H1 (cell line): Measurements from ENCODE around the gene FCN2. TPM values are rescaled to one million over a fixed set of nuclear protein-coding genes. Genes with fewer than 3 reads are reported as not detected.

ENCODE experiments used
- CTCF ChIA-PET: fragments of 300-600 bp; sonication (Branson Sonifier 250); formaldehyde crosslinking; loops from one replicate; lab custom pipeline; 2021; ENCODE audit not compliant: partially characterized antibody; lab: Charles Lee
- POLR2A ChIA-PET: fragments of 300-600 bp; sonication (Branson Sonifier 250); formaldehyde crosslinking; loops from one replicate; lab custom pipeline; 2021; ENCODE audit warnings: inconsistent platforms; ENCODE audit not compliant: partially characterized antibody; lab: Charles Lee
- DNase-seq, 2 experiments: peaks; one replicate each; pipeline versions ENCODE4 v3.0.0 to v3.0.0-alpha.2; 2010 to 2022; ENCODE audit warnings: low spot score in 2 of 2, low read depth in 1 of 2, mixed read lengths in 1 of 2
- FAIRE-seq: peaks from 2 replicates; lab custom pipeline; 2011; peaks lifted over from hg19 to GRCh38; lab: Jason Lieb, UNC
- H2AFZ ChIP-seq: 2 replicates; pipeline ENCODE4 v1.8.1; 2012; ENCODE audit warnings: low read length, inconsistent platforms
- H2AK5ac ChIP-seq: 2 replicates; pipeline ENCODE4 v1.6.1; 2013; ENCODE audit warnings: low read depth, low read length
- H2BK120ac ChIP-seq: replicated peaks from 2 replicates; pipeline ENCODE3; 2013; ENCODE audit warnings: low read depth, low read length, inconsistent platforms
- H2BK12ac ChIP-seq: 2 replicates; pipeline ENCODE4 v1.6.1; 2013; ENCODE audit warnings: low read depth, low read length
- H2BK15ac ChIP-seq: 2 replicates; pipeline ENCODE4 v1.6.1; 2013; ENCODE audit warnings: low read length
- H2BK20ac ChIP-seq: 2 replicates; pipeline ENCODE4 v1.6.1; 2013; ENCODE audit warnings: low read length
- H2BK5ac ChIP-seq: 2 replicates; pipeline ENCODE4 v1.6.1; 2013; ENCODE audit warnings: low read depth, low read length
- H3K14ac ChIP-seq: 2 replicates; pipeline ENCODE4 v1.6.1; 2013; ENCODE audit warnings: inconsistent platforms; ENCODE audit not compliant: insufficient read length
- H3K18ac ChIP-seq: 2 replicates; pipeline ENCODE4 v1.6.1; 2013; ENCODE audit warnings: low read length; ENCODE audit errors: extremely low read depth
- H3K23ac ChIP-seq: 2 replicates; pipeline ENCODE4 v1.6.1; 2013; ENCODE audit warnings: inconsistent platforms; ENCODE audit not compliant: insufficient read length
- H3K23me2 ChIP-seq: 2 replicates; pipeline ENCODE4 v1.6.1; 2013; ENCODE audit warnings: low read depth, low read length
- H3K27ac ChIP-seq: 2 replicates; pipeline ENCODE4 v1.6.1; 2011; ENCODE audit warnings: low read depth, low read length, inconsistent platforms
- H3K27me3 ChIP-seq, 4 experiments: replicated peaks in 1 of 4; 1 replicate in 1 of 4; 2 replicates in 3 of 4; pipeline versions ENCODE4 v1.6.1 to v1.8.1; 2011 to 2013; ENCODE audit warnings: low read length in 3 of 4, mild to moderate bottlenecking in 3 of 4, inconsistent platforms in 2 of 4, mixed read lengths in 2 of 4, moderate library complexity in 1 of 4; ENCODE audit not compliant: control insufficient read depth in 3 of 4, insufficient read depth in 3 of 4; ENCODE audit errors: extremely low read depth in 1 of 4
- H3K36me3 ChIP-seq, 4 experiments: 2 replicates each; pipeline versions ENCODE4 v1.6.1 to v1.8.1; 2011 to 2013; ENCODE audit warnings: mild to moderate bottlenecking in 4 of 4, low read length in 3 of 4, moderate library complexity in 2 of 4, control low read depth in 1 of 4, inconsistent platforms in 1 of 4; ENCODE audit not compliant: insufficient read depth in 4 of 4, control insufficient read depth in 2 of 4
- H3K4ac ChIP-seq: replicated peaks from 2 replicates; pipeline ENCODE3; 2013; ENCODE audit warnings: low read length, low read depth, mixed read lengths, inconsistent platforms; ENCODE audit not compliant: insufficient read length
- H3K4me1 ChIP-seq, 4 experiments: replicated peaks in 1 of 4; 1 replicate in 1 of 4; 2 replicates in 3 of 4; pipeline versions ENCODE4 v1.6.1 to v1.8.1; 2011 to 2013; ENCODE audit warnings: low read length in 3 of 4, inconsistent platforms in 2 of 4, mixed read lengths in 1 of 4; ENCODE audit not compliant: insufficient read depth in 4 of 4, control insufficient read depth in 3 of 4
- H3K4me2 ChIP-seq, 2 experiments: 2 replicates each; pipeline versions ENCODE4 v1.6.1 to v1.8.1; 2011 to 2013; ENCODE audit warnings: low read depth in 2 of 2, low read length in 2 of 2, control low read depth in 1 of 2, inconsistent platforms in 1 of 2, mild to moderate bottlenecking in 1 of 2; ENCODE audit not compliant: insufficient read depth in 1 of 2
- H3K4me3 ChIP-seq, 4 experiments: fragments of 200-600, 300-600 bp in 1 of 4; sonication (generic), shearing (Covaris generic), sonication (Bioruptor Twin) in 1 of 4; 2 replicates each; pipeline versions ENCODE4 v1.5.1 to v1.8.1; 2011 to 2016; ENCODE audit warnings: low read length in 4 of 4, low read depth in 3 of 4, control low read depth in 2 of 4, inconsistent platforms in 2 of 4, mild to moderate bottlenecking in 2 of 4, mixed read lengths in 1 of 4, moderate library complexity in 1 of 4; ENCODE audit not compliant: insufficient read depth in 2 of 4; ENCODE audit errors: extremely low read depth in 1 of 4
- H3K56ac ChIP-seq: replicated peaks from 2 replicates; pipeline ENCODE3; 2013; ENCODE audit warnings: low read depth, mild to moderate bottlenecking, mixed read lengths, low read length, inconsistent platforms; ENCODE audit not compliant: insufficient read length
- H3K79me1 ChIP-seq: 2 replicates; pipeline ENCODE4 v1.6.1; 2013; ENCODE audit warnings: low read depth, low read length, control low read depth
- H3K79me2 ChIP-seq, 2 experiments: 2 replicates each; pipeline versions ENCODE4 v1.6.1 to v1.8.1; 2012 to 2013; ENCODE audit warnings: low read length in 2 of 2, mild to moderate bottlenecking in 2 of 2, inconsistent platforms in 1 of 2; ENCODE audit not compliant: insufficient read depth in 2 of 2, control insufficient read depth in 1 of 2
- H3K9ac ChIP-seq, 4 experiments: replicated peaks in 1 of 4; 1 replicate in 1 of 4; 2 replicates in 3 of 4; pipeline versions ENCODE4 v1.6.1 to v1.8.1; 2011 to 2013; ENCODE audit warnings: low read depth in 3 of 4, low read length in 3 of 4, control low read depth in 2 of 4, mild to moderate bottlenecking in 2 of 4, moderate library complexity in 2 of 4, inconsistent platforms in 1 of 4; ENCODE audit errors: extremely low read depth in 1 of 4
- H3K9me3 ChIP-seq, 2 experiments: 2 replicates each; pipeline versions ENCODE4 v1.6.1 to v1.8.1; 2012 to 2013; ENCODE audit warnings: mild to moderate bottlenecking in 2 of 2, moderate library complexity in 2 of 2, control low read depth in 1 of 2, inconsistent platforms in 1 of 2, low read depth in 1 of 2, low read length in 1 of 2, mixed read lengths in 1 of 2; ENCODE audit not compliant: insufficient read depth in 2 of 2
- H4K20me1 ChIP-seq, 2 experiments: replicated peaks in 1 of 2; 2 replicates each; pipeline versions ENCODE3 to v1.8.1; 2011 to 2013; ENCODE audit warnings: inconsistent platforms in 2 of 2, low read length in 2 of 2, mild to moderate bottlenecking in 1 of 2; ENCODE audit not compliant: insufficient read depth in 2 of 2, control insufficient read depth in 1 of 2
- H4K5ac ChIP-seq: 2 replicates; pipeline ENCODE4 v1.6.1; 2013; ENCODE audit warnings: low read length, low read depth, mixed read lengths, inconsistent platforms; ENCODE audit not compliant: insufficient read length
- H4K8ac ChIP-seq: 2 replicates; pipeline ENCODE4 v1.8.0; 2013; ENCODE audit warnings: mild to moderate bottlenecking, moderate library complexity, low read length, inconsistent platforms; ENCODE audit not compliant: insufficient read depth; ENCODE audit errors: extremely low read depth
- H4K91ac ChIP-seq: replicated peaks from 2 replicates; pipeline ENCODE3; 2013; ENCODE audit warnings: low read length, mixed read lengths, inconsistent platforms; ENCODE audit not compliant: insufficient read length
- EP300 ChIP-seq, 2 experiments: IDR thresholded peaks; 1 replicate in 1 of 2; 2 replicates in 1 of 2; pipeline ENCODE4 v1.6.1; 2011 to 2012; ENCODE audit warnings: low read depth in 2 of 2, low read length in 2 of 2, mild to moderate bottlenecking in 2 of 2, borderline replicate concordance in 1 of 2, inconsistent platforms in 1 of 2, moderate library complexity in 1 of 2
- GABPA ChIP-seq: IDR thresholded peaks from 2 replicates; pipeline ENCODE4 v1.6.1; 2011; ENCODE audit warnings: mild to moderate bottlenecking, low read length, moderate library complexity, borderline replicate concordance; ENCODE audit not compliant: insufficient read depth
- HDAC2 ChIP-seq, 2 experiments: fragments of 300-600 bp in 1 of 2; sonication (generic) in 1 of 2; IDR thresholded peaks; 2 replicates each; pipeline ENCODE4 v1.6.1; 2011 to 2012; ENCODE audit warnings: low read depth in 2 of 2, low read length in 2 of 2, mild to moderate bottlenecking in 2 of 2, moderate library complexity in 2 of 2, borderline replicate concordance in 1 of 2, inconsistent platforms in 1 of 2
- JUND ChIP-seq: IDR thresholded peaks from 2 replicates; pipeline ENCODE4 v1.6.1; 2011; ENCODE audit warnings: mild to moderate bottlenecking, improper control_type of control experiment, low read length
- RBBP5 ChIP-seq: IDR thresholded peaks from 2 replicates; pipeline ENCODE4 v1.7.1; 2012; ENCODE audit warnings: low read depth, mild to moderate bottlenecking, inconsistent platforms, low read length, moderate library complexity, borderline replicate concordance
- TAF1 ChIP-seq: IDR thresholded peaks from 2 replicates; pipeline ENCODE4 v1.6.1; 2011; ENCODE audit warnings: mild to moderate bottlenecking, low read depth, low read length
- YY1 ChIP-seq: IDR thresholded peaks from 2 replicates; pipeline ENCODE4 v1.6.1; 2011; ENCODE audit warnings: low read depth, mild to moderate bottlenecking, low read length
- WGBS, 2 experiments: shearing (Covaris generic) in 1 of 2; methylation state at CpG; one replicate each; pipeline versions ENCODE4 v1.1.6 to v1.1.7; 2013 to 2015; ENCODE audit warnings: low lambda C conversion rate in 2 of 2, mixed read lengths in 2 of 2, inconsistent platforms in 1 of 2, low coverage in 1 of 2, missing lambda C conversion rate in 1 of 2; ENCODE audit not compliant: insufficient replicate concordance in 2 of 2, insufficient coverage in 1 of 2, insufficient read length in 1 of 2; ENCODE audit errors: extremely low coverage in 1 of 2, missing lambda C conversion rate in 1 of 2; 5-methylcytosine and 5-hydroxymethylcytosine counted together
- polyA plus RNA-seq, 7 experiments: library from polyadenylated mRNA; depleted of rRNA in 3 of 7; stranded (reverse) in 5 of 7; unstranded in 2 of 7; fragments of >200 nt in 5 of 7; fragments of 200-250 nt in 2 of 7; gene quantifications; 1 replicate in 5 of 7; 2 replicates in 1 of 7; 4 replicates in 1 of 7; pipeline versions ENCODE4 v1.2.1 to v1.2.3, GENCODE V29; 2011 to 2013; ENCODE audit warnings: missing spikeins in 2 of 7, mixed read lengths in 2 of 7
- total RNA-seq: library from RNA; stranded (reverse); fragmentation: NEBNext Ultra II Directional; extraction: Animal tissue kit (Norgen Biotek cat#: 25700); gene quantifications from 2 replicates; pipeline ENCODE4 v1.2.1, GENCODE V29; 2021

Gene FCN2
- total and polyA plus RNA-seq, 2 of the 8 experiments (the other 6 are each of a cell fraction or from before 2014, with no cell fraction given), result not detected

DNA sequence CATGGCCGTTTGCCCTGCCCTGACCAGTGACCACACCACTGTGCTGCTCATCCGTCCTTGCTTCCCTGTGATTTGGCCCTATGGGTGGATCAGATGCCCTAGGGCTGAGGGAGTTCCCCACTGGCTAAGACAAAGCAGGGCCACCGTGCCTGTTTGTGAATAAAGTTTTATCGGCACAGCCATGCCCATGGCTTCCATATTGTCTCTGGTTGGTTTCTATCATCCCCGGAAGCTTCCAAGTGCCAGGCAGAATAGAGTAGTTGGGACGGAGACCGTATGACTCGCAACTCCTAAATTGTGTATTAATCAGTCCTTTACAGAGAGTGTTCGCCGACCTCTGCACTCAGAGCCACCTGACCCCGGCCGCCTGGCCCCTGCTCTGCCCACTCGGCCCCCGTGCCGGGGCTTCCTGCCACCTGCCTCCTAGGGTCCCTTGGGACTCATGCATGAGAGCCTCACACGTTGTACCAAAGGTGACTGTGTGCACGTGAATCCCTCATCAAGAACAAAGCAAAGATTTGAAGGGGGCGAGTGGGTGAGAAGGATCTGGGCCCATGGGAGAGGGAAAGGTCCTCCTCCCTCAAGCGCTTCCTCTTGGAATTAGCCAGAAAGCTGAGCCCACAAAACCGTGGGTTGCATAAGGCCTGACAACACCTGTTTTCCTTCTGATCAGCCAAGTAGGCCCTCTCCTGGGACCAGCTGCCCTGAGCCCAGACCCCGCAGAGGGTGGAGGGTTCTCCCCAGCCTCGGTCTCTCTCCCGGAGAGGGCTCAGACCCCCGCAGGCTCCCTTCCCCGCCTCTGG, 11.7 kb upstream of the FCN2 start:
- Histone ChIP-seq H3K79me1 (no peaks in the 10 kb centered on the region), H3K18ac (no peak overlapping the region), H4K20me1 (no peaks in the 10 kb centered on the region), H2BK12ac (no peak overlapping the region), H2BK20ac (no peak overlapping the region), H3K23ac (no peak overlapping the region), H3K14ac (no peak overlapping the region), H3K27me3 (no peaks in the 10 kb centered on the region), H3K4ac (no peak overlapping the region), H4K91ac (no peak overlapping the region), H3K4me3 (no peak overlapping the region), H4K5ac (no peak overlapping the region), H2AK5ac (no peak overlapping the region), H3K4me1 (no peaks in the 10 kb centered on the region), H2BK15ac (no peak overlapping the region), H3K36me3 (no peaks in the 10 kb centered on the region), H4K8ac (peak overlapping the region; percentile 31; the same call in 1 of the 2 replicates), H2AFZ (no peak overlapping the region; the same call in 1 of the 2 replicates), H3K56ac (no peak overlapping the region), H2BK5ac (no peak overlapping the region)
- DNase-seq (no peak), FAIRE-seq (no peak)
- CTCF ChIA-PET, result interaction anchor here (1.2 kb wide), 1 partner anchor 85 kb away, joined by 5 read pairs; no protein-coding TSS in a partner anchor
- 95% methylated on average over 24 of the region's 25 CpGs; no CpG with 5 or more reads in 1 of the 2 experiments for WGBS, 2 experiments
- POLR2A ChIA-PET, result no interaction called here
- no peak for TF ChIP-seq EP300 (IDR thresholded peaks at IDR 0.05; ENCODE audit: borderline replicate concordance in 1 of 2, low read depth in 2 of 2, low read length in 2 of 2)
- TF ChIP-seq JUND, result no peak
- no peak for TF ChIP-seq RBBP5
- TF ChIP-seq GABPA, result no peak
- TF ChIP-seq HDAC2 (IDR thresholded peaks at IDR 0.05; ENCODE audit: borderline replicate concordance in 1 of 2, low read depth in 2 of 2, low read length in 2 of 2), result no peak
- no peak for TF ChIP-seq YY1
- no peak for TF ChIP-seq TAF1
- TF ChIP-seq, all 59 proteins: peak for 0
- H3K9ac ChIP-seq, result no peak overlapping the region
- H3K9me3 ChIP-seq, result no peaks in the 10 kb centered on the region
- H3K27ac ChIP-seq, result no peak overlapping the region
- no peaks in the 10 kb centered on the region for H3K23me2 ChIP-seq
- H3K4me2 ChIP-seq, result no peak overlapping the region
- no peaks in the 10 kb centered on the region for H3K79me2 ChIP-seq
- no peak overlapping the region for H2BK120ac ChIP-seq
